Urinary bladder (tissue), 4 donors: Measurements from ENCODE around the gene GADD45B. TPM values are rescaled to one million over a fixed set of nuclear protein-coding genes. Genes with fewer than 3 reads are reported as not detected.
"Not testable (repeated sequence)": the region's sequence is repeated elsewhere in the genome, so short reads cannot be mapped to it uniquely, and the experiment has no call there.

Source experiments
- DNase-seq: peaks from one replicate; pipeline ENCODE4 v3.0.0-alpha.2; 2015; ENCODE audit errors: extremely low spot score
- H3K27ac ChIP-seq: one replicate; pipeline ENCODE4 v1.5.1; 2013; ENCODE audit warnings: low read depth, mild to moderate bottlenecking, moderate library complexity
- H3K36me3 ChIP-seq: one replicate; pipeline ENCODE4 v1.6.1; 2013; ENCODE audit warnings: mild to moderate bottlenecking, moderate library complexity; ENCODE audit not compliant: insufficient read depth
- H3K4me1 ChIP-seq: one replicate; pipeline ENCODE4 v1.6.1; 2013; ENCODE audit warnings: mild to moderate bottlenecking, moderate library complexity; ENCODE audit not compliant: insufficient read depth
- H3K4me3 ChIP-seq: one replicate; pipeline ENCODE4 v1.5.1; 2013; ENCODE audit warnings: low read depth, low read length
- WGBS: extraction: QIAGEN DNeasy Blood & Tissue Kit; methylation state at CpG from one replicate; pipeline ENCODE4 v1.1.7; 2013; 5-methylcytosine and 5-hydroxymethylcytosine counted together
- polyA plus RNA-seq: library from polyadenylated mRNA; stranded (reverse); fragments of 200-250 nt; gene quantifications from one replicate; pipeline ENCODE4 v1.2.3, GENCODE V29; 2013
- total RNA-seq: library from RNA; depleted of rRNA; stranded (reverse); fragments of >200 nt; gene quantifications from one replicate; pipeline ENCODE4 v1.2.3, GENCODE V29; 2014
- donor health status: healthy with polysubstance abuse.
- donor health status: healthy.

Gene GADD45B
- total and polyA plus RNA-seq, 2 donors, result 23.2 to 163 TPM

GRCh38 chr19:2469102-2469914 is 6.6 kb upstream of the GADD45B start:
- WGBS, result 61% methylated on average over 23 of the region's 23 CpGs
- H3K4me1 ChIP-seq, result no peaks in the 10 kb centered on the region
- no peak overlapping the region for H3K27ac ChIP-seq
- DNase-seq, result no peak
- no peak overlapping the region for H3K4me3 ChIP-seq
- H3K36me3 ChIP-seq, result no peaks in the 10 kb centered on the region

- H3K27ac ChIP-seq, H3K36me3 ChIP-seq, DNase-seq, H3K4me1 ChIP-seq, H3K4me3 ChIP-seq: not testable (repeated sequence)
- WGBS, result 85% methylated on average over 8 of the region's 8 CpGs
Observed at GRCh38 chr19:2469915-2470200, 6.1 kb upstream of the GADD45B start.

- Histone ChIP-seq H3K36me3 (no peaks in the 10 kb centered on the region), H3K4me3 (peak overlapping the region; percentile 4), H3K27ac (peak overlapping the region; percentile 11), H3K4me1 (no peaks in the 10 kb centered on the region)
- WGBS, result 6% methylated on average over 60 of the region's 60 CpGs
- DNase-seq, result no peak
Observed at GRCh38 chr19:2474232-2475017, 1.5 kb upstream of the GADD45B start.

- peak overlapping the region; percentile 44 for H3K4me3 ChIP-seq
- WGBS, result 1% methylated on average over 45 of the region's 45 CpGs
- peak overlapping the region; percentile 56 for H3K27ac ChIP-seq
- no peaks in the 10 kb centered on the region for H3K36me3 ChIP-seq
- DNase-seq, result no peak
- H3K4me1 ChIP-seq, result no peaks in the 10 kb centered on the region
Observed at GRCh38 chr19:2475018-2475701, 767 bp upstream of the GADD45B start.

- Histone ChIP-seq H3K27ac (peak overlapping the region; percentile 55), H3K4me1 (no peaks in the 10 kb centered on the region), H3K4me3 (peak overlapping the region; percentile 72), H3K36me3 (no peaks in the 10 kb centered on the region)
- DNase-seq, result no peak
- under 1% methylated on average over 42 of the region's 42 CpGs for WGBS
Observed at GRCh38 chr19:2476451-2477140, 669 bp downstream of the GADD45B start.

- DNase-seq, result no peak
- H3K4me3 ChIP-seq, result peak overlapping the region; percentile 72
- H3K27ac ChIP-seq, result peak overlapping the region; percentile 49
- no peaks in the 10 kb centered on the region for H3K36me3 ChIP-seq
- 8% methylated on average over 27 of the region's 27 CpGs for WGBS
- H3K4me1 ChIP-seq, result no peaks in the 10 kb centered on the region
Observed at GRCh38 chr19:2477141-2477710, 1.3 kb downstream of the GADD45B start.

- peak overlapping the region; percentile 72 for H3K4me3 ChIP-seq
- H3K36me3 ChIP-seq, result no peaks in the 10 kb centered on the region
- WGBS, result 25% methylated on average over 20 of the region's 21 CpGs
- H3K4me1 ChIP-seq, result no peaks in the 10 kb centered on the region
- H3K27ac ChIP-seq, result peak overlapping the region; percentile 49
- DNase-seq, result no peak
Observed at GRCh38 chr19:2477732-2478191, 1.8 kb downstream of the GADD45B start.

- H3K27ac ChIP-seq, result peak overlapping the region; percentile 80
- peak overlapping the region; percentile 51 for H3K4me3 ChIP-seq
- H3K36me3 ChIP-seq, result no peaks in the 10 kb centered on the region
- DNase-seq, result no peak
- 12% methylated on average over 20 of the region's 20 CpGs for WGBS
- no peaks in the 10 kb centered on the region for H3K4me1 ChIP-seq
Observed at GRCh38 chr19:2478278-2478755, 2.4 kb downstream of the GADD45B start.

GRCh38 chr19:2478756-2479555 is 3.0 kb downstream of the GADD45B start:
- Histone ChIP-seq H3K27ac (peak overlapping the region; percentile 80), H3K36me3 (no peaks in the 10 kb centered on the region), H3K4me3 (peak overlapping the region; percentile 51), H3K4me1 (no peaks in the 10 kb centered on the region)
- no peak for DNase-seq
- WGBS, result 5% methylated on average over 39 of the region's 39 CpGs

GRCh38 chr19:2479556-2480194 is 3.7 kb downstream of the GADD45B start:
- Histone ChIP-seq H3K4me1 (no peaks in the 10 kb centered on the region), H3K4me3 (no peak overlapping the region), H3K27ac (no peak overlapping the region), H3K36me3 (no peaks in the 10 kb centered on the region)
- no peak for DNase-seq
- WGBS, result 85% methylated on average over 20 of the region's 20 CpGs

GRCh38 chr19:2481466-2481865 is 5.5 kb downstream of the GADD45B start:
- H3K4me3 ChIP-seq, result no peak overlapping the region
- DNase-seq, result no peak
- WGBS, result 93% methylated on average over 16 of the region's 16 CpGs

More at GRCh38 chr19:2481466-2481865, 5.5 kb downstream of the GADD45B start:
- no peaks in the 10 kb centered on the region for H3K36me3 ChIP-seq
- no peaks in the 10 kb centered on the region for H3K4me1 ChIP-seq
- no peak overlapping the region for H3K27ac ChIP-seq
